Left ventricle myocardium superior (tissue), 1 donor: ENCODE data around the gene NHEJ1. TPM values are rescaled to one million over a fixed set of nuclear protein-coding genes. Genes with fewer than 3 reads are reported as not detected.
"Not testable (repeated sequence)": the region's sequence is repeated elsewhere in the genome, so short reads cannot be mapped to it uniquely, and the experiment has no call there.

ENCODE experiments used
- ATAC-seq: fragments of 200-7000 bp; cut with Tn5 transposase; one replicate; pipeline ENCODE4 v1.9.1; 2020; ENCODE audit warnings: mild to moderate bottlenecking, moderate library complexity
- DNase-seq: peaks from one replicate; pipeline ENCODE4 v3.0.0-alpha.2; 2020
- intact Hi-C: fragments of 100-400 bp; cut with micrococcal nuclease; formaldehyde crosslinking; loops from one replicate; pipeline ENCODE4 v1.11.0; 2022
- long read RNA-seq: library from polyadenylated mRNA; unstranded; transcript quantifications from one replicate; pipeline ENCODE4 v2.0.0, GENCODE V29; 2021
- total RNA-seq: library from RNA; stranded (reverse); fragmentation: NEBNext Ultra II Directional; extraction: Animal tissue kit (Norgen Biotek cat#: 25700); gene quantifications from one replicate; pipeline ENCODE4 v1.2.1, GENCODE V29; 2021
- donor health status: DM: no; HTN: yes; CAD: no; lungs with severe emphysema.

Gene NHEJ1
- total RNA-seq = 7.0 TPM
- long read RNA-seq, transcript NHEJ1-201 (8 exons, 2,094 nt) = major isoform, 12 of 13 reads
- long read RNA-seq, partial matches to known transcripts = 0 of 13 reads
- long read RNA-seq, other reads (novel, unspliced or antisense) = 1 of 13 reads

GRCh38 chr2:219160186-219161017 is at the start of gene NHEJ1:
Gene NHEJ1 (minus strand): TSS chr2:219160815. CDS start chr2:219158362, 2,453 bp downstream.
- peak; percentile 98 for ATAC-seq
- intact Hi-C loops = loop anchor here (5.0 kb wide), 1 partner anchor 137 kb away; no protein-coding TSS in a partner anchor
- DNase-seq = peak; percentile 99

GRCh38 chr2:219209236-219210195 is 48.9 kb upstream of the NHEJ1 start:
- intact Hi-C loops = no loop called here
- ATAC-seq (no peak), DNase-seq (no peak)

GRCh38 chr2:219207884-219208740 is 47.5 kb upstream of the NHEJ1 start:
- no peak for ATAC-seq
- intact Hi-C loops = no loop called here
- DNase-seq = no peak

GRCh38 chr2:219207134-219207883 is 46.7 kb upstream of the NHEJ1 start:
- intact Hi-C loops = no loop called here
- ATAC-seq (no peak), DNase-seq (no peak)

GRCh38 chr2:219206328-219207133 is 45.9 kb upstream of the NHEJ1 start, which contains the start of gene ZFAND2B:
Gene ZFAND2B (plus strand): TSS chr2:219206782. CDS start chr2:219206988, 206 bp downstream.
- ATAC-seq (peak; percentile 97), DNase-seq (peak; percentile 98)
- intact Hi-C loops = no loop called here

GRCh38 chr2:219205981-219206327 is 45.3 kb upstream of the NHEJ1 start:
- intact Hi-C loops = no loop called here
- DNase-seq (no peak), ATAC-seq (no peak)

- intact Hi-C loops = no loop called here
- no peak for DNase-seq
- no peak for ATAC-seq
Measured at GRCh38 chr2:219205165-219205538, 44.5 kb upstream of the NHEJ1 start.

GRCh38 chr2:219204425-219205164 is 44.0 kb upstream of the NHEJ1 start:
- DNase-seq (no peak), ATAC-seq (no peak)
- intact Hi-C loops = no loop called here

GRCh38 chr2:219201331-219201730 is 40.7 kb upstream of the NHEJ1 start:
- intact Hi-C loops = not testable (repeated sequence)

GRCh38 chr2:219200502-219201326 is 40.1 kb upstream of the NHEJ1 start:
- intact Hi-C loops, DNase-seq: not testable (repeated sequence)

More at GRCh38 chr2:219201331-219201730, 40.7 kb upstream of the NHEJ1 start:
- not testable (repeated sequence) for ATAC-seq, DNase-seq

GRCh38 chr2:219199470-219200211 is 39.0 kb upstream of the NHEJ1 start:
- no peak for DNase-seq
- ATAC-seq = no peak
- intact Hi-C loops = no loop called here

More at GRCh38 chr2:219200502-219201326, 40.1 kb upstream of the NHEJ1 start:
- not testable (repeated sequence) for ATAC-seq

GRCh38 chr2:219198974-219199373 is 38.4 kb upstream of the NHEJ1 start:
- no peak for DNase-seq
- no peak for ATAC-seq
- intact Hi-C loops = no loop called here

GRCh38 chr2:219197388-219197787 is 36.8 kb upstream of the NHEJ1 start:
- DNase-seq (no peak), ATAC-seq (no peak)
- intact Hi-C loops = no loop called here

- no peak for DNase-seq
- intact Hi-C loops = no loop called here
Measured at GRCh38 chr2:219186754-219187456, 26.3 kb upstream of the NHEJ1 start.

More at GRCh38 chr2:219186754-219187456, 26.3 kb upstream of the NHEJ1 start:
- ATAC-seq = no peak
